HepG2 (cell line): ENCODE results near the gene DCAKD. TPM values are rescaled to one million over a fixed set of nuclear protein-coding genes. Genes with fewer than 3 reads are reported as not detected.

Source experiments
- ATAC-seq: fragments of 200-7000 bp; cut with Tn5 transposase; 3 replicates; pipeline ENCODE4 v1.9.1; 2020; ENCODE audit warnings: mild to moderate bottlenecking, moderate library complexity
- BruUV-seq: library from RNA; stranded (reverse); fragments of 400-500 nt; replicated peaks from 2 replicates; lab custom pipeline; 2021; lab: Mats Ljungman, UMichigan
- CTCF ChIA-PET: fragments of 300-600 bp; formaldehyde crosslinking; extraction: SDS; loops from one replicate; lab custom pipeline; 2021; ENCODE audit warnings: low total read pairs, inconsistent platforms, low intra/inter-chr PET ratio; lab: Yijun Ruan, JAX
- POLR2A ChIA-PET: fragments of 350-600 bp; sonication (Branson Sonifier 250); formaldehyde crosslinking; loops from one replicate; lab custom pipeline; 2020; ENCODE audit warnings: antibody characterized with exemption, inconsistent platforms; lab: Yijun Ruan, JAX
- DNase-seq: peaks from one replicate; pipeline ENCODE4 v3.0.0-alpha.2; 2015; ENCODE audit warnings: low spot score
- FAIRE-seq: peaks from 3 replicates; lab custom pipeline; 2011; peaks lifted over from hg19 to GRCh38; lab: Jason Lieb, UNC
- H2AFZ ChIP-seq: one replicate; pipeline ENCODE4 v1.6.1; 2011; ENCODE audit warnings: low read length, inconsistent platforms
- H3K27ac ChIP-seq: fragments of 300-600 bp; 3 replicates; pipeline ENCODE4 v1.8.0; 2011; ENCODE audit warnings: mixed run types, mild to moderate bottlenecking, mixed read lengths, low read length, inconsistent platforms; ENCODE audit not compliant: insufficient read depth; ENCODE audit errors: extremely low read length
- H3K27me3 ChIP-seq, 2 experiments: fragments of 200-600 bp in 1 of 2; 2 replicates in 1 of 2; 3 replicates in 1 of 2; pipeline versions ENCODE4 v1.6.0 to v1.8.0; 2011; ENCODE audit warnings: low read length in 2 of 2, mild to moderate bottlenecking in 2 of 2, moderate library complexity in 2 of 2, inconsistent platforms in 1 of 2; ENCODE audit not compliant: insufficient read depth in 2 of 2, control insufficient read depth in 1 of 2
- H3K36me3 ChIP-seq, 2 experiments: fragments of 200-600 bp in 1 of 2; replicated peaks in 1 of 2; 2 replicates in 1 of 2; 3 replicates in 1 of 2; pipeline versions ENCODE4 v1.5.1 to v1.8.0; 2011; ENCODE audit warnings: low read length in 2 of 2, inconsistent platforms in 1 of 2; ENCODE audit not compliant: insufficient read depth in 2 of 2, control insufficient read depth in 1 of 2
- H3K4me1 ChIP-seq: 2 replicates; pipeline ENCODE4 v1.5.1; 2012; ENCODE audit warnings: low read length, inconsistent platforms; ENCODE audit not compliant: insufficient read depth
- H3K4me2 ChIP-seq: 2 replicates; pipeline ENCODE4 v1.6.0; 2011; ENCODE audit warnings: low read depth, low read length, inconsistent platforms
- H3K4me3 ChIP-seq, 3 experiments: fragments of 200-600 bp in 1 of 3; sonication (generic), shearing (Covaris generic) in 1 of 3; replicated peaks in 1 of 3; 2 replicates each; pipeline ENCODE4 v1.5.1; 2011 to 2016; ENCODE audit warnings: low read length in 3 of 3, inconsistent platforms in 2 of 3, low read depth in 2 of 3, mild to moderate bottlenecking in 2 of 3, control low read depth in 1 of 3, mixed read lengths in 1 of 3; ENCODE audit not compliant: insufficient read depth in 1 of 3
- H3K79me2 ChIP-seq: one replicate; pipeline ENCODE4 v1.6.1; 2011; ENCODE audit warnings: low read length, inconsistent platforms; ENCODE audit not compliant: insufficient read depth
- H3K9ac ChIP-seq: 2 replicates; pipeline ENCODE4 v1.6.0; 2011; ENCODE audit warnings: mild to moderate bottlenecking, low read depth, low read length, inconsistent platforms; ENCODE audit not compliant: insufficient read depth
- H3K9me3 ChIP-seq: 2 replicates; pipeline ENCODE4 v1.5.1; 2012; ENCODE audit warnings: mild to moderate bottlenecking, low read length
- H4K20me1 ChIP-seq: 2 replicates; pipeline ENCODE4 v1.6.0; 2011; ENCODE audit warnings: inconsistent platforms, mild to moderate bottlenecking, low read length, moderate library complexity; ENCODE audit not compliant: insufficient read depth
- ETV6 ChIP-seq: sonication (generic); formaldehyde crosslinking; conservative IDR thresholded peaks from 2 replicates; pipeline ENCODE4 v1.4.0; 2020; ENCODE audit warnings: missing genetic modification reagents
- MAFG ChIP-seq: sonication (generic); formaldehyde crosslinking; IDR thresholded peaks from 2 replicates; pipeline ENCODE4 v1.5.1; 2020; ENCODE audit warnings: mild to moderate bottlenecking, missing genetic modification reagents
- MIER2 ChIP-seq: IDR thresholded peaks from 2 replicates; pipeline ENCODE4 v1.6.1; 2016; ENCODE audit warnings: missing biosample characterization, missing genetic modification reagents
- PAWR ChIP-seq: sonication (generic); formaldehyde crosslinking; IDR thresholded peaks from 2 replicates; pipeline ENCODE4 v1.4.0; 2020; ENCODE audit warnings: missing genetic modification reagents, mild to moderate bottlenecking, borderline replicate concordance
- SMC3 ChIP-seq: IDR thresholded peaks from 2 replicates; pipeline ENCODE4 v1.6.1; 2011; ENCODE audit warnings: low read length, improper control_type of control experiment
- ZBTB7B ChIP-seq: sonication (generic); formaldehyde crosslinking; IDR thresholded peaks from 2 replicates; pipeline ENCODE4 v1.4.0; 2020; ENCODE audit warnings: missing genetic modification reagents
- ZIK1 ChIP-seq: sonication (generic); formaldehyde crosslinking; IDR thresholded peaks from 2 replicates; pipeline ENCODE4 v1.5.0; 2020; ENCODE audit warnings: mild to moderate bottlenecking, low read depth, missing genetic modification reagents, borderline replicate concordance
- ZNF331 ChIP-seq: sonication (generic); formaldehyde crosslinking; IDR thresholded peaks from 2 replicates; pipeline ENCODE4 v1.4.0; 2020; ENCODE audit warnings: missing genetic modification reagents
- ZNF652 ChIP-seq: IDR thresholded peaks from 2 replicates; pipeline ENCODE4 v1.6.1; 2016; ENCODE audit warnings: low read depth, borderline replicate concordance
- ZSCAN21 ChIP-seq: sonication (generic); formaldehyde crosslinking; IDR thresholded peaks from 2 replicates; pipeline ENCODE4 v1.8.0; 2022; ENCODE audit warnings: mild to moderate bottlenecking, missing genetic modification reagents, moderate library complexity, borderline replicate concordance
- WGBS: methylation state at CpG from one replicate; pipeline ENCODE4 v1.1.6; 2017; ENCODE audit warnings: low lambda C conversion rate; 5-methylcytosine and 5-hydroxymethylcytosine counted together
- in situ Hi-C: cut with HindIII; loops from 2 replicates; pipeline ENCODE4 v1.10.0; 2017; ENCODE audit warnings: low pct_unique_long_range_greater_than_20kb; ENCODE audit not compliant: extremely low pct_ligation_motif_present
- intact Hi-C: fragments of 100-400 bp; cut with micrococcal nuclease; formaldehyde crosslinking; loops from one replicate; pipeline ENCODE4 v1.10.0; 2022; ENCODE audit not compliant: unreplicated experiment
- polyA plus RNA-seq, 8 experiments: library from polyadenylated mRNA; depleted of rRNA in 3 of 8; stranded (reverse) in 7 of 8; unstranded in 1 of 8; fragments of >200 nt; fragmentation: Illumina TruSeq in 4 of 8; extraction: Trizol in 4 of 8; gene quantifications; 2 replicates each; pipeline versions ENCODE4 v1.2.1 to v1.2.3, GENCODE V29; 2011 to 2016; ENCODE audit warnings: low read depth in 4 of 8, missing spikeins in 1 of 8, mixed read lengths in 1 of 8; ENCODE audit not compliant: insufficient read depth in 1 of 8
- total RNA-seq, 5 experiments: library from RNA; depleted of rRNA; stranded (reverse); fragments of >200 nt; fragmentation: Illumina TruSeq; extraction: Trizol; gene quantifications; 2 replicates each; pipeline ENCODE4 v1.2.3, GENCODE V29; 2016; ENCODE audit warnings: low read depth in 1 of 5

Gene DCAKD
- total and polyA plus RNA-seq, 2 of the 13 experiments (the other 11 are each of a cell fraction or from before 2014, with no cell fraction given) = 25.9 to 29.2 TPM

GRCh38 chr17:44977814-44978550, 73.5 kb downstream of the DCAKD start:
- Histone ChIP-seq H3K79me2 (no peaks in the 10 kb centered on the region), H3K9me3 (no peaks in the 10 kb centered on the region), H3K36me3 (no peaks in the 10 kb centered on the region), H3K4me2 (no peak overlapping the region), H4K20me1 (no peaks in the 10 kb centered on the region), H3K9ac (no peak overlapping the region), H3K27me3 (peaks cover 15 to 62% of the 10 kb centered on the region in 2 experiments), H2AFZ (no peak overlapping the region), H3K27ac (no peak overlapping the region)
- no peak for ATAC-seq
- WGBS = 34% methylated on average over 7 of the region's 7 CpGs
- ChIA-PET POLR2A (no interaction called here), CTCF (no interaction called here)
- no TSS peak for BruUV-seq
- no peak for FAIRE-seq
- in situ Hi-C loops = no loop called here
- intact Hi-C loops = no loop called here
- DNase-seq = no peak
- TF ChIP-seq ZNF652 = peak; percentile 46
- TF ChIP-seq MIER2 (CRISPR knock-in tag) = no peak
- TF ChIP-seq, all 625 proteins: peak for 1
- Histone ChIP-seq H3K4me3 (no peak overlapping the region), H3K4me1 (peaks cover 32% of the 10 kb centered on the region)

DNA sequence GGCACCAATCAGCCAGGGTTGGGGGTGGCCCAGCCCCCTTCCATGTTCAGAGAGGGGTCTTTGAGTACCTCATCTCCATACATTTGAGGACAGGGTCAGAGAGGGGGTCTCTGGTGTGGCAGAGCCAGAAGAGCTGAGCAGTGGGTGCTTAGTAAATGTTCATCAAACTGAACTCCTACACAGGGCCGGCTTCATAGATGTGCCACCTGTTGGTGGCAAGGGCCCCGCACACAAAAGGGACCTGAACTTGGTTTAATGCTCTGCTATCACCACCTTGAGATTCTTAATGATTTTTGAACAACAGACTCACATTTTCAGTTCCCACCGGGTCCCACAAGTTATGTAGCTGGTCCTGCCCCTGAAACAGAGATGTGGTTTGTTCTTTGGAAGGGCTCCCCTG, 74.4 kb downstream of the DCAKD start:
- no TSS peak for BruUV-seq
- Histone ChIP-seq H3K27me3 (peaks cover 15 to 67% of the 10 kb centered on the region in 2 experiments), H3K4me1 (peaks cover 40% of the 10 kb centered on the region), H3K9me3 (no peaks in the 10 kb centered on the region), H3K79me2 (no peaks in the 10 kb centered on the region), H2AFZ (no peak overlapping the region), H3K9ac (no peak overlapping the region), H3K4me3 (no peak overlapping the region), H3K36me3 (no peaks in the 10 kb centered on the region)
- 26% methylated on average over 2 of the region's 3 CpGs for WGBS
- in situ Hi-C loops = no loop called here
- ChIA-PET POLR2A (no interaction called here), CTCF (no interaction called here)
- ATAC-seq (peak; percentile 27; the same call in 1 of the 3 replicates), FAIRE-seq (no peak), DNase-seq (no peak)
- TF ChIP-seq ZIK1 (CRISPR knock-in tag) (no peak), ZNF331 (CRISPR knock-in tag) (no peak), ETV6 (CRISPR knock-in tag) (no peak), PAWR (CRISPR knock-in tag) (no peak), ZSCAN21 (no peak), ZBTB7B (CRISPR knock-in tag) (no peak), SMC3 (peak; percentile 14; the same call in 1 of the 2 replicates), MAFG (CRISPR knock-in tag) (no peak)
- TF ChIP-seq, all 625 proteins: peak for 1
- no peak overlapping the region for H3K27ac ChIP-seq
- no peak overlapping the region for H3K4me2 ChIP-seq
- intact Hi-C loops = no loop called here
- H4K20me1 ChIP-seq = no peaks in the 10 kb centered on the region
